H9 (cell line): ENCODE measurements around the gene ERBIN. TPM values are rescaled to one million over a fixed set of nuclear protein-coding genes. Genes with fewer than 3 reads are reported as not detected.

ENCODE experiments used
- DNase-seq: peaks from one replicate; pipeline ENCODE4 v3.0.0-alpha.2; 2017
- H2AFZ ChIP-seq: one replicate; pipeline ENCODE4 v1.6.1; 2013; ENCODE audit warnings: mild to moderate bottlenecking, low read length, control low read depth, moderate library complexity
- H2AK5ac ChIP-seq: 2 replicates; pipeline ENCODE4 v1.6.1; 2013; ENCODE audit warnings: low read length, control low read depth, mixed read lengths; ENCODE audit not compliant: insufficient read length
- H2BK120ac ChIP-seq: one replicate; pipeline ENCODE4 v1.6.1; 2013; ENCODE audit warnings: low read depth, mild to moderate bottlenecking, low read length, control low read depth, inconsistent platforms; ENCODE audit not compliant: poor library complexity, severe bottlenecking
- H2BK12ac ChIP-seq: 2 replicates; pipeline ENCODE4 v1.6.1; 2013; ENCODE audit warnings: low read length, control low read depth, mixed read lengths, low read depth; ENCODE audit not compliant: insufficient read length
- H2BK15ac ChIP-seq: 2 replicates; pipeline ENCODE4 v1.6.1; 2013; ENCODE audit warnings: low read depth, low read length, control low read depth
- H2BK20ac ChIP-seq: one replicate; pipeline ENCODE4 v1.6.1; 2013; ENCODE audit warnings: low read depth, mild to moderate bottlenecking, low read length, control low read depth, inconsistent platforms; ENCODE audit not compliant: poor library complexity, severe bottlenecking
- H2BK5ac ChIP-seq: 2 replicates; pipeline ENCODE4 v1.6.1; 2013; ENCODE audit warnings: low read length, control low read depth, mixed read lengths; ENCODE audit not compliant: insufficient read length
- H3K14ac ChIP-seq: 2 replicates; pipeline ENCODE4 v1.6.1; 2013; ENCODE audit warnings: low read length, control low read depth; ENCODE audit not compliant: insufficient read depth
- H3K18ac ChIP-seq: 2 replicates; pipeline ENCODE4 v1.6.1; 2013; ENCODE audit warnings: low read depth, mild to moderate bottlenecking, mixed read lengths, low read length, control low read depth; ENCODE audit not compliant: insufficient read length
- H3K23ac ChIP-seq: 2 replicates; pipeline ENCODE4 v1.6.1; 2013; ENCODE audit warnings: low read length, control low read depth, mixed read lengths, low read depth; ENCODE audit not compliant: insufficient read length
- H3K23me2 ChIP-seq: 2 replicates; pipeline ENCODE4 v1.6.1; 2013; ENCODE audit warnings: low read depth, mild to moderate bottlenecking, mixed read lengths, low read length, control low read depth; ENCODE audit not compliant: insufficient read length, poor library complexity, severe bottlenecking
- H3K27ac ChIP-seq: 2 replicates; pipeline ENCODE4 v1.5.1; 2013; ENCODE audit warnings: low read length, control low read depth, mixed read lengths, low read depth; ENCODE audit not compliant: insufficient read length
- H3K27me3 ChIP-seq: 2 replicates; pipeline ENCODE4 v1.6.1; 2013; ENCODE audit warnings: low read length, control low read depth, inconsistent platforms; ENCODE audit not compliant: insufficient read depth
- H3K4ac ChIP-seq: 2 replicates; pipeline ENCODE4 v1.6.1; 2013; ENCODE audit warnings: low read depth, mild to moderate bottlenecking, control low read depth, inconsistent platforms, low read length, moderate library complexity
- H3K4me1 ChIP-seq: 2 replicates; pipeline ENCODE4 v1.6.1; 2013; ENCODE audit warnings: low read length, control low read depth, inconsistent platforms; ENCODE audit not compliant: insufficient read depth
- H3K4me2 ChIP-seq: 2 replicates; pipeline ENCODE4 v1.6.1; 2013; ENCODE audit warnings: low read length, control low read depth, mixed read lengths; ENCODE audit not compliant: insufficient read length, insufficient read depth
- H3K56ac ChIP-seq: 2 replicates; pipeline ENCODE4 v1.6.1; 2013; ENCODE audit warnings: low read depth, mild to moderate bottlenecking, mixed read lengths, low read length, control low read depth; ENCODE audit not compliant: insufficient read length
- H3K79me1 ChIP-seq: 2 replicates; pipeline ENCODE4 v1.6.1; 2013; ENCODE audit warnings: low read depth, mild to moderate bottlenecking, moderate library complexity, low read length, control low read depth, inconsistent platforms; ENCODE audit not compliant: insufficient read depth, poor library complexity, severe bottlenecking
- H3K79me2 ChIP-seq: 2 replicates; pipeline ENCODE4 v1.6.1; 2013; ENCODE audit warnings: low read length, control low read depth, inconsistent platforms; ENCODE audit not compliant: insufficient read depth
- H3K9ac ChIP-seq: 2 replicates; pipeline ENCODE4 v1.6.1; 2013; ENCODE audit warnings: low read length, control low read depth, mixed read lengths; ENCODE audit not compliant: insufficient read length; ENCODE audit errors: extremely low read depth
- H3K9me3 ChIP-seq: one replicate; pipeline ENCODE4 v1.6.1; 2013; ENCODE audit warnings: low read depth, low read length, inconsistent platforms; ENCODE audit not compliant: control insufficient read depth
- H3T11ph ChIP-seq: one replicate; pipeline ENCODE4 v1.6.1; 2013; ENCODE audit warnings: mild to moderate bottlenecking, low read length, control low read depth, inconsistent platforms
- H4K20me1 ChIP-seq: one replicate; pipeline ENCODE4 v1.6.1; 2013; ENCODE audit not compliant: control insufficient read depth, insufficient read length, insufficient read depth
- H4K5ac ChIP-seq: 2 replicates; pipeline ENCODE4 v1.6.1; 2013; ENCODE audit warnings: low read depth, mild to moderate bottlenecking, mixed read lengths, low read length, control low read depth; ENCODE audit not compliant: insufficient read length
- H4K8ac ChIP-seq: replicated peaks from 2 replicates; pipeline ENCODE4 v1.6.1; 2013; ENCODE audit warnings: low read length, control low read depth, mixed read lengths, low read depth; ENCODE audit not compliant: insufficient read length
- H4K91ac ChIP-seq: 2 replicates; pipeline ENCODE4 v1.6.1; 2013; ENCODE audit warnings: low read depth, mild to moderate bottlenecking, moderate library complexity, mixed read lengths, low read length, control low read depth; ENCODE audit not compliant: insufficient read length
- H3K27ac Mint-ChIP-seq, 3 experiments: 2 replicates in 2 of 3; 3 replicates in 1 of 3; pipeline ENCODE4 v1.8.0; 2020 to 2021; ENCODE audit warnings: mixed read lengths in 3 of 3, mild to moderate bottlenecking in 1 of 3, moderate library complexity in 1 of 3
- H3K27me3 Mint-ChIP-seq: 2 replicates; pipeline ENCODE4 v1.8.0; 2021; ENCODE audit warnings: low read depth, mild to moderate bottlenecking, moderate library complexity, mixed read lengths
- H3K36me3 Mint-ChIP-seq, 3 experiments: 2 replicates in 2 of 3; 3 replicates in 1 of 3; pipeline ENCODE4 v1.8.0; 2020 to 2021; ENCODE audit warnings: low read depth in 3 of 3, mixed read lengths in 3 of 3; ENCODE audit not compliant: insufficient read depth in 1 of 3
- H3K4me1 Mint-ChIP-seq, 2 experiments: 2 replicates each; pipeline ENCODE4 v1.8.0; 2020; ENCODE audit warnings: mixed read lengths in 2 of 2
- H3K4me3 Mint-ChIP-seq, 2 experiments: 2 replicates in 1 of 2; 3 replicates in 1 of 2; pipeline ENCODE4 v1.8.0; 2020 to 2021; ENCODE audit warnings: mild to moderate bottlenecking in 2 of 2, mixed read lengths in 2 of 2, moderate library complexity in 1 of 2
- H3K9me3 Mint-ChIP-seq, 2 experiments: 2 replicates in 1 of 2; 3 replicates in 1 of 2; pipeline ENCODE4 v1.8.0; 2020; ENCODE audit warnings: mild to moderate bottlenecking in 2 of 2, mixed read lengths in 2 of 2, moderate library complexity in 1 of 2
- CTCF ChIP-seq: fragments of 200-600 bp; sonication (generic); conservative IDR thresholded peaks from 3 replicates; pipeline ENCODE4 v1.8.0; 2021; ENCODE audit warnings: antibody characterized with exemption, mild to moderate bottlenecking
- WGBS: extraction: QIAGEN DNeasy Blood & Tissue Kit; methylation state at CpG from one replicate; pipeline ENCODE4 v1.1.7; 2013; ENCODE audit warnings: missing lambda C conversion rate, low lambda C conversion rate, mixed read lengths; ENCODE audit not compliant: insufficient read length; ENCODE audit errors: extremely low coverage; 5-methylcytosine and 5-hydroxymethylcytosine counted together
- total RNA-seq: library from RNA; stranded (reverse); gene quantifications from 2 replicates; pipeline ENCODE4 v1.2.1, GENCODE V29; 2021

ERBIN gene
- total RNA-seq, 1 experiment from 2014 or later = 42.9 TPM

DNA sequence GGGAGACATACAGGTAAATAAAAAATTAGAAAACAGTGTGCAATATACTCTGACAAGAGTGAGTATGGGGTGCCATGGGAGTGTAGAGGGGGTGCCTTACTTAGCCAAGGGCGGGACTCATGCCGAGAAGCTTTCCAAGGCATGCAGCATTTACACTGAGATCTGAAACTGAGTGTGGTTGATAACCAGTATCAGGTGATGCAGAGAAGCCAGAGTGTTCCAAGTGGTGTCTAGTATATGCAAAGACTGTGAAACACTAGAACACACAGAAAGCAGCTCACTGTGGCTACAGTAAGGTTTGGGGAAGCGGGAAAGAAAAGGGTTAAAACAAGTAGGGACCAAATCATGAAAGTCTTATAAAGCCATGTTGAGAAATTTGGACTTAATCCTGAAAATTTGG, 30.5 kb upstream of the ERBIN start:
- no peak overlapping the region for H3K9ac ChIP-seq
- H3K36me3 Mint-ChIP-seq = no peaks in the 10 kb centered on the region
- H3K23ac ChIP-seq = no peak overlapping the region
- H4K8ac ChIP-seq = no peak overlapping the region
- H2BK15ac ChIP-seq = no peak overlapping the region
- H3K4me3 Mint-ChIP-seq = no peak overlapping the region
- no peak for TF ChIP-seq CTCF
- no peaks in the 10 kb centered on the region for H3K23me2 ChIP-seq
- no peak overlapping the region for H3K56ac ChIP-seq
- peaks cover 10 to 11% of the 10 kb centered on the region in 2 experiments for H3K4me1 Mint-ChIP-seq
- no peak overlapping the region for H3K27ac Mint-ChIP-seq
- H3K27me3 Mint-ChIP-seq = peaks cover 1% of the 10 kb centered on the region
- no peaks in the 10 kb centered on the region for H3K27me3 ChIP-seq
- H2BK5ac ChIP-seq = no peak overlapping the region
- H3K27ac ChIP-seq = no peak overlapping the region
- no peak overlapping the region for H2AK5ac ChIP-seq
- no peaks in the 10 kb centered on the region for H3K9me3 ChIP-seq
- WGBS = no CpG with 5 or more reads among the region's 3 CpGs
- H4K5ac ChIP-seq = no peak overlapping the region
- H4K91ac ChIP-seq = no peak overlapping the region
- H3K79me1 ChIP-seq = no peaks in the 10 kb centered on the region
- DNase-seq = no peak
- no peak overlapping the region for H3T11ph ChIP-seq
- no peak overlapping the region for H3K4me2 ChIP-seq
- H3K4ac ChIP-seq = no peak overlapping the region
- H3K14ac ChIP-seq = no peak overlapping the region
- no peak overlapping the region for H2BK120ac ChIP-seq
- H2BK20ac ChIP-seq = no peak overlapping the region
- H2AFZ ChIP-seq = no peak overlapping the region
- H3K4me1 ChIP-seq = no peaks in the 10 kb centered on the region; the same call in 1 of the 2 replicates
- H3K79me2 ChIP-seq = no peaks in the 10 kb centered on the region
- no peak overlapping the region for H2BK12ac ChIP-seq
- H3K18ac ChIP-seq = no peak overlapping the region
- H3K9me3 Mint-ChIP-seq = no peaks in the 10 kb centered on the region; a peak in 1 of 5 replicates
- no peaks in the 10 kb centered on the region for H4K20me1 ChIP-seq
